Non-pigmented ciliary epithelial cell (primary cell): Measurements from ENCODE around the gene SERPINC1.
A peak's percentile ranks its signal among the peaks of the same experiment; 100 is the strongest.
"Not testable (repeated sequence)": the region's sequence is repeated elsewhere in the genome, so short reads cannot be mapped to it uniquely, and the experiment has no call there.

Experiments
- DNase-seq: peaks from one replicate; pipeline ENCODE4 v3.0.0-alpha.2; 2010; ENCODE audit warnings: low read depth

SERPINC1 gene

DNA sequence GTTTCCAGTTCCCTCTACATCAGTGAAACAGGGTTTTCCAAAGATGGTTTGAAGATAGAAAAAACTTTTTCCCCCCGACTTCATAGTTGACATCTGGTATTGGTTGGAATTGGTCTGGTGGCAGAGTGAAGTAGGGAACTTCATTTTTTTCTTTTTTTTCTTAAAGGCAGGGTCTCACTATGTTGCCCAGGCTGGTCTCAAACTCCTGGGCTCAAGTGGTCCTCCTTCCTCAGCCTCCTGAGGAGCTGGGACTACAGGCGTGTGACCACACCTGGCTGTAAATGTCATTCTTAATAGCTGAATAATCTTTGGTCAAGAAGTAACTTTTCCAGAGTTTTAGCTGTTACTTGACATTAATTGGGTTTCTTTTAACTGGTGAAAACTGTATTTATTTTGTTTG, 27.2 kb downstream of the SERPINC1 start:
- no peak for DNase-seq

DNA sequence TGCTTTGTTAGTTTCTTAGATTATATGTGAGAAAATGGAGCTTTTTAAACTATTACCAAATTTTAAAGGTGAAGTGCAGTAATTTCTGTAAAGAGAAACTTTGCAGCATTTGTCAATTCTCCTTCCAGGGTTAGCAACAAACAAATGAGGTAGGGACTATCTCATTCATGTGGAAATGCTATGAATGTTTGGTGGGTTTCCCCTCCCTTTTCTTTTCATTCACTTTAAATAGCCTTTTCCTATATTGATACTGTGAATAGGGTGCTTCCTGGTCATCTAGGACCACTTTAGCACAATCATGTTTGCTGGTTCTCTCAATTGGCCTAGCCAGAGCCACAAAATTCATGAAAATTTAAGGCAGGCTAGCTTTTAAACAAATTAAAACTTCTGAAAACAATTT, 28.4 kb downstream of the SERPINC1 start:
- no peak for DNase-seq

DNA sequence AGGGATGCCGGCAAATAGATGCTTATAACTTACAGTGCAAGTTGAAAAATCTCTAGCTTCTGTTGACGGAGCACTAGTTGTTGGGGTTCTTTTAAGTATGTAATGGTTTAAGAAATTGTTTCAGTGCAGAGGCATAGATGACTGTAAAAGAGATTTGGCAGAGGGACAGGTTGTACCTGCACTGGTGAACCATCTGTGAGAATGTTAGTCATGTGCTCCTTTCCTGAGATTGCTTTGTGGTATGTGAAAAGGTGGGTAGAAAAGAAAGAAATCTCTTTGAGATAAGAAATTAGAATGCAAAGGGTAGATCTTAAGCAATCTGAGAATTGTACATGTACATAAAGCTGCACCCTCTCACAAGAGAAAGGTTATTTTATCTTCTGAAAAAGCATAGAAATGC, 29.5 kb downstream of the SERPINC1 start:
- DNase-seq: no peak

- DNase-seq: no peak
These were observed 30.1 kb downstream of the SERPINC1 start for GRCh38 chr1:173886746-173887611.

DNA sequence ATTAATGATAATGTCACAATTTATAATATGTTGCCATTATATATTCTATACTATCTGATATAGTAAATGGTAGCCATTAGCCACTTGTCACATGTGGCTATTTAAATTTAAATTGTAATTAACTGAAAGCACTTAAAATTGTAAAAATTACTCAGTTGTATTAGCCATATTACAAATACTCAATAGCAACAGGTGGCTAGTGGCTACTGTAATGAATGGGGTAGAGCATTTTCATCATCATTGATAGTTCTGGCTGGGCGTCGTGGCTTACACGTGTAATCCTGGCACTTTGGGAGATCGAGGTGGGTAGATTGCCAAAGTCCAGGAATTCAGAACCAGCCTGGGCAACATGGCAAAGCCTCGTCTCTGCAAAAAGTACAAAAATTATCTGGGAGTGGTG, 32.4 kb downstream of the SERPINC1 start:
- DNase-seq: no peak

- DNase-seq: not testable (repeated sequence)
These were observed 36.0 kb downstream of the SERPINC1 start for GRCh38 chr1:173881117-173881516.

GRCh38 chr1:173878251-173878650, 38.9 kb downstream of the SERPINC1 start:
- DNase-seq: no peak

- no peak for DNase-seq
These were observed 40.4 kb downstream of the SERPINC1 start for GRCh38 chr1:173876732-173877131.

DNA sequence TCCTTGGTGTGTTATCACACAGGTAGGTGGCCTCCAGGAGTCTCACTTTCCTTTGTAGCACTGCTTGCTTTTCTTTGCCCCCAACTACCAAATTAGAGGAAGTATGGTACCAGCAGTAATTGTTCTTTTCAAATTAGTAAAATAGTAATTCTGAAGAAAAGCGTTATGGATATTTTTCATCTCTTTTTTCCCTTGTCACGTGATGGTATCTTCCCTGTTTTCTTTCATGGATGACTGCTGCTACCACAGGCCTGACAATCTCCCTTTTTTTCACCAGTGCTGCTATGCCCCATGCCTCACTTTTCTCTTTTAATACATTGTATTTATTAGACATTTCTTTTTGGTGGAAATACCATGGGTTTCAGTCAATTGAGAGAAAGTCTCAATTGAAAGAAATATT, 45.6 kb downstream of the SERPINC1 start:
- no peak for DNase-seq

- DNase-seq: no peak
These were observed 46.0 kb downstream of the SERPINC1 start for GRCh38 chr1:173871091-173871490.

- DNase-seq: no peak
These were observed 46.7 kb downstream of the SERPINC1 start for GRCh38 chr1:173870252-173871075.

DNA sequence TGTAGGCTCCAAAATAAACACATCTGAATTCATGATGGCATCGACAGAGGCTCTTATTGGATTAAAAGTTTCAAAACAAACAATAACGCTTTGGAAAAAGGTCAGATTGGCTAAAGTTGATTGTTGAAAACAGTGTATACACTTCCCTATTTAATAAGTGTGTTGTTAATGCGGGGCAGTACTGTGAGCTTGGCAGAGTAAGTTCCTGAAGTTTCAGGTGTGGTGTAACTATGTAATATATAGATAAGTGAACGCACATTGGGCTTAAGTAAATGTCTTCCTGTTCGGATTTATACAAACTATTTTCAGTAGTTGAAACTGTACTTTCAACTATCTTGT, 48.1 kb downstream of the SERPINC1 start:
- DNase-seq: no peak

DNA sequence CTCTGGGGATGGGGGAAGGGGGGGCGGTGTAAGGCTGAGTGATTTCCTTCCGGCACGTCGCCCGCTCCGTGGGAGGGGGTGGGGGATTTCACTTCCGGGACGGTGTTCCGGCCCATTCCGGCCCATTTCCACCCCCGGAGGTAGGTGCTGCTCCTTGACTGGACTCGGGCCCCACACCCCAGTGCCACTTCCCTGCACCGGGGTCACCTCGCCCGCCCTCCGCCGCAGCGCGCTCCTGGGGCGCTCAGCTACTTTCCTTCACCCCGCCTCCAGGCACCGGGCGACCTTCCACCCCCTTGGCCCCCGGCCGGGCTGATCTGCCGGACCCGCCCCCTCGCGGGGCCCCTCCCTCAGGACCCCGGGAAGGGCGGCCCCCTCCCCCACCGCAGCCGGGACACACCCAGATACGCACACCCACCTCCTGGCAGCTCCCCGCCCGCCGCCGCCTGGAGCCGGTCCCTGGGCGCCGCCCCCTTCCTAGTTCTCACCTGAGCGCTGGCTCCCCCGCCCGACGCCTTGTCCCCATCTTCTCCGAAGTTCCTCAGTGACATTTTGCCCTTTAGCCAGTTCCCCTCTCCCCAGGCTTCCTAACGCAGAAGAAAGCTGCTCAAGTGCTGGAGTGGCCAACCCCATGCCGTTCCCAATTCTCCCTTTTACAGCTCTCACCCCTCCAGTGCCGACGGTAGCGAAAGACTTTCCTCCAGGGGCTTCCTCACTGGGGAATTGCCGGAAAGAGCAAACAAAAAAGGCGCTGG, 48.7 kb downstream of the SERPINC1 start, which contains the start of gene ZBTB37:
Gene ZBTB37, plus strand, starts transcription at position 115 of the 755 bp plus-strand sequence. CDS start 1,846 bp downstream, outside the sequence.
- DNase-seq: no peak

GRCh38 chr1:173867753-173868265, 49.3 kb downstream of the SERPINC1 start, which contains the start of gene GAS5:
Gene GAS5, minus strand, starts transcription at chr1:173867989.
- DNase-seq: peak; percentile 99

- no peak for DNase-seq
These were observed 49.9 kb downstream of the SERPINC1 start for GRCh38 chr1:173867141-173867752.

DNA sequence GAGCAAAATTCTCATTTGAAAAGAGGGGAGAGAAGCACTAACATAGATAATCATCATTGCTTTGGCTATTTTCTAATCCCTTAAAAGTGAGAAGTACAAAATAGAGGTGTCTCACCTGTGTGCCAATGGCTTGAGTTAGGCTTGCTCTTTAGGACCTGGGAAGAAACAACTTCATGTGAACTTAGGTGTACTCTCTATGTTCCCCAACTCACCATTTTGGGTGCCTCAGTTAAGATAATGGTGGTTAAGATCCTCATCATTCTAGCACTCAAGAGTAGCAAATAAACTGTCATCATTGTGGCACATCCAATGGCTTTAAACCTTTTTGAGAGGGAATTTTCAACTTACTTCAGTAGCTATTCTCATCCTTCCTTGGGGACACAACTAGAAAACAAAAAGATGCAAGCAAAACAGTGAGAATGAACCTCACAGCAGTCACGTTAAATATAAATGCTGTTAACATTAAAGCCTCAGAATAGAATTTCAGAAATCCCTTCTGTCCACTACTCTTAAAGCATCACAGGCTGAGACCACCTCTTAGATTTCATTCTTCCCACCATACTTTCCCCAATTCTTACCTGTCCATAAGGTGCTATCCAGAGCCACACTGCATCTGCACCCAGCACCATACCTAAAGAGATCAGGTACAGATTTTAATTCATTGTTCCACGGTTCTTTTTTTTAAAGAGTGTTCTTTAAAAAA, 50.6 kb downstream of the SERPINC1 start:
- no peak for DNase-seq

DNA sequence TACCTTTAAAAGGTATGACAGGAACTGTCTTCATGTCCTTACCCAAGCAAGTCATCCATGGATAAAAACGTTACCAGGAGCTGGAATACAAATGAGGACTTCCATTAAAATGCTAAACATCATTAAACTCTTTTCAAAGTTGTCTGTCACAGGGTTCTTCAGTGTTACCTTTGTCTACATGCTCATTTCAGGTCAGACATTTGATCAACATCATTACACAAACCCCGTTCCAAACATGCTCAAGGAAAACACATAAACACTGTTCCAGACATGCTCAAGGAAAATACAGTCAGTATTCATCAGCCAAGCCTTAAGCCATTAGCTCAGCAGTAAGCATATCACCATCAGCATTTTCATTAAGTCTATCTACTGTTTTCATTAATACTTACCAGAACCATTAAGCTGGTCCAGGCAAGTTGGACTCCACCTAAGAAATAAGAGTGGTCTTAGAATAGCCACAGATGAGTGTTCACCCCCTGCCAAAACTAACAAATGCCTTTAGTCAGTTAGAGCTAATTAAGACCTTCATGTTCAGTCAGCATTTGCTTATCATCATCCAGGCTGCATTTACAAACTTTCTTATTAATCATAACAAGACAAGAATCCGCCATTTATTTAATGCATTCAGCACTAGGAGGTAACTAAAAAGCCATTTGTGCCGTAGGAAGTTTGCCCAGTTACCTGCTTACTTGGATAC, 51.5 kb downstream of the SERPINC1 start:
- DNase-seq: no peak

- DNase-seq: no peak
These were observed 52.8 kb downstream of the SERPINC1 start for GRCh38 chr1:173864179-173864867.

DNA sequence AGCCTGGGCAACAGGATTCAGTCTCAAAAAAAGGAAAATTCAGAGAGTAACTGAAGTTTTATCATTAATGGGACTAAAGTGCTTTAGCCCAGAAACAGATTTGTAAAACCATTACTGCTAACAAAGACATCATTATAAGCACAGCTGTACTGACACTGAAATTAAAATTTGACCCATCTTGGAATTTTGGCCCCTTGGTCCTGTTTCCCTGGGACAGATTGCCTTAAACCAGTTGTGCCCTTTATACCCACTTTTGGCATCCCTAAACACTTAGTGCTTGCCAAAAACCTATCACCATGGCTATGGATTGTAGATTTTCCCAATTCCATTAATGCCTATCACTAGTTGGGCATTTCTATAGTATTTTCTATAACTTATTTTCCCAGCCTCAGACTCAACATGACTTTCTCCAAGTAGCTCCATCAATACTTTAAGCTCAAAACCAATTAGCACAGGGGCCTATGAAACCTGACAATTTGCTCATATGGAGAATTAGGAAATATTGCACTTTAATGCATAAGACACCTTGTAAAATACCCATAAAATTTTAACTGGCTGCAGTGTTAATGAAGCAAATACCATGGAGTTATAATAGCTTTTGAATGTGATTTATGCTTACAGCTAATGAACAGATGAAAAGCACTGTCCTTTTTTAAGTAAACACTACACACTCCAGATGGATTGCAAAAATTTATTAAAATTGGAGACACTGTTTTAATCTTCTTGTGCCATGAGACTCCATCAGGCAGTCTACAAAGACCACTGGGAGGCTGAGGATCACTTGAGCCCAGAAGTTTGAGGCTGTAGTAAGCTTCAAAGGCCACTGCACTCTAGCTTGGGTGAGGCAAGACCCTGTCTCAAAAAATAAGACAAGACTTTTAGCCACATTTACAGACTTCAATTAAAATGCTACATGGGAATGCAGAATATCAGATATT, 53.6 kb downstream of the SERPINC1 start:
- no peak for DNase-seq
